Right lobe of liver (tissue), 4 donors: ENCODE results near the gene ZFR2.

ENCODE experiments used
- POLR2A ChIP-seq: fragments of 450-650 bp; IDR thresholded peaks from one replicate; pipeline ENCODE4 v1.6.1; 2017; ENCODE audit warnings: antibody characterized with exemption, mild to moderate bottlenecking
- TF ChIP-seq, protein P1 (sequence below), 4 donors: fragments of 200-600 bp in 3 of 4; fragments of 450-650 bp in 1 of 4; IDR thresholded peaks; one replicate each; pipeline versions ENCODE4 v1.5.1 to v1.8.0; 2016 to 2022; ENCODE audit warnings: antibody characterized with exemption in 4 of 4, mild to moderate bottlenecking in 2 of 4
- donor health status: DM: no; HTN: no; CAD: no.
- donor health status: DM: no; HTN: no; CAD: no.
- donor health status: DM: no; HTN: yes; CAD: no.

DNA sequence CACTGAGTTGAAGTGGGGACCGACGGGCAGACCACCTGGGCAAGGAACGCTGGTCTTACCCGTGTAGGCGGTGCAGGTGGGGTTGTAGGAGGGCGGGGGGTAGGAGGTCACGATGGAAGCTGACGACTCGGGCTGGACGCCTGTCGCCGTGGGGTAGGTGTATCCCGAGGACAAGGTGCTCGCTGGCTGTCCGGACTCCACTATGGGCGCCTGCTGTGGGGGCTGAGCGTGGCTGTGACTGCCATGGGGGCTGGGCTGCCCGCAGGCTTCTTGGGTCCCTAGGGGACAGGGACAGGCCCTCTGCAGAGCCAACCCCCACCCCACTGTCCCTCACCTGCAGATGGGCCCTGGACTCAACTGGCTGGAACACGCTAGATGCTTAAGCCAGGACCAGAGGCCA is 37.2 kb downstream of the ZFR2 start:
- TF ChIP-seq, protein P1, sequence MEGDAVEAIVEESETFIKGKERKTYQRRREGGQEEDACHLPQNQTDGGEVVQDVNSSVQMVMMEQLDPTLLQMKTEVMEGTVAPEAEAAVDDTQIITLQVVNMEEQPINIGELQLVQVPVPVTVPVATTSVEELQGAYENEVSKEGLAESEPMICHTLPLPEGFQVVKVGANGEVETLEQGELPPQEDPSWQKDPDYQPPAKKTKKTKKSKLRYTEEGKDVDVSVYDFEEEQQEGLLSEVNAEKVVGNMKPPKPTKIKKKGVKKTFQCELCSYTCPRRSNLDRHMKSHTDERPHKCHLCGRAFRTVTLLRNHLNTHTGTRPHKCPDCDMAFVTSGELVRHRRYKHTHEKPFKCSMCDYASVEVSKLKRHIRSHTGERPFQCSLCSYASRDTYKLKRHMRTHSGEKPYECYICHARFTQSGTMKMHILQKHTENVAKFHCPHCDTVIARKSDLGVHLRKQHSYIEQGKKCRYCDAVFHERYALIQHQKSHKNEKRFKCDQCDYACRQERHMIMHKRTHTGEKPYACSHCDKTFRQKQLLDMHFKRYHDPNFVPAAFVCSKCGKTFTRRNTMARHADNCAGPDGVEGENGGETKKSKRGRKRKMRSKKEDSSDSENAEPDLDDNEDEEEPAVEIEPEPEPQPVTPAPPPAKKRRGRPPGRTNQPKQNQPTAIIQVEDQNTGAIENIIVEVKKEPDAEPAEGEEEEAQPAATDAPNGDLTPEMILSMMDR (IDR thresholded peaks at IDR 0.05) = no peak
- no peak for TF ChIP-seq POLR2A
